ENCODE measurements around the gene MACROD2. TPM values are rescaled to one million over a fixed set of nuclear protein-coding genes. Genes with fewer than 3 reads are reported as not detected.

Gene MACROD2
- total RNA-seq, 2 donors from 2014 or later, result 0.95 to 4.2 TPM

- TF ChIP-seq CTCF (IDR thresholded peaks at IDR 0.05), result no peak
- Histone ChIP-seq H3K9me3 (no peaks in the 10 kb centered on the region), H3K36me3 (no peaks in the 10 kb centered on the region), H3K4me1 (ENCODE audit: control insufficient read depth in 1 of 2, low read depth in 2 of 2) (no peaks in the 10 kb centered on the region), H3K4me3 (no peak overlapping the region), H3K27me3 (replicated peaks; ENCODE audit: insufficient read depth) (no peaks in the 10 kb centered on the region), H3K27ac (no peak overlapping the region)
- ATAC-seq (ENCODE audit: insufficient number of reproducible peaks, low FRiP score, low read depth), result no peak
- no peak for DNase-seq (ENCODE audit: low spot score)
Observed at GRCh38 chr20:15498926-15499325, 1503.6 kb downstream of the MACROD2 start.

- ATAC-seq (ENCODE audit: insufficient number of reproducible peaks, low FRiP score, low read depth) (no peak), DNase-seq (ENCODE audit: low spot score) (no peak)
- TF ChIP-seq CTCF (IDR thresholded peaks at IDR 0.05), result no peak
- Histone ChIP-seq H3K36me3 (no peaks in the 10 kb centered on the region), H3K4me1 (ENCODE audit: control insufficient read depth in 1 of 2, low read depth in 2 of 2) (no peaks in the 10 kb centered on the region), H3K9me3 (no peaks in the 10 kb centered on the region), H3K27me3 (replicated peaks; ENCODE audit: insufficient read depth) (no peaks in the 10 kb centered on the region), H3K4me3 (no peak overlapping the region), H3K27ac (no peak overlapping the region)
Observed at GRCh38 chr20:15506311-15506710, 1511.0 kb downstream of the MACROD2 start.

GRCh38 chr20:15507151-15507550, 1511.8 kb downstream of the MACROD2 start:
- DNase-seq (ENCODE audit: low spot score) (no peak), ATAC-seq (ENCODE audit: insufficient number of reproducible peaks, low FRiP score, low read depth) (no peak)
- no peak overlapping the region for H3K4me3 ChIP-seq
- no peaks in the 10 kb centered on the region for H3K4me1 ChIP-seq (ENCODE audit: control insufficient read depth in 1 of 2, low read depth in 2 of 2)
- H3K27me3 ChIP-seq (replicated peaks; ENCODE audit: insufficient read depth), result no peaks in the 10 kb centered on the region
- no peak overlapping the region for H3K27ac ChIP-seq
- TF ChIP-seq CTCF (IDR thresholded peaks at IDR 0.05), result no peak
- no peaks in the 10 kb centered on the region for H3K36me3 ChIP-seq
- no peaks in the 10 kb centered on the region for H3K9me3 ChIP-seq

- no peak for TF ChIP-seq CTCF (IDR thresholded peaks at IDR 0.05)
- Histone ChIP-seq H3K27ac (no peak overlapping the region), H3K36me3 (no peaks in the 10 kb centered on the region), H3K27me3 (replicated peaks; ENCODE audit: insufficient read depth) (no peaks in the 10 kb centered on the region), H3K4me1 (ENCODE audit: control insufficient read depth in 1 of 2, low read depth in 2 of 2) (no peaks in the 10 kb centered on the region), H3K4me3 (no peak overlapping the region), H3K9me3 (no peaks in the 10 kb centered on the region)
- ATAC-seq (ENCODE audit: insufficient number of reproducible peaks, low FRiP score, low read depth) (no peak), DNase-seq (ENCODE audit: low spot score) (no peak)
Observed at GRCh38 chr20:15511551-15511950, 1516.2 kb downstream of the MACROD2 start.

GRCh38 chr20:15512916-15513315, 1517.6 kb downstream of the MACROD2 start:
- ATAC-seq (ENCODE audit: insufficient number of reproducible peaks, low FRiP score, low read depth) (no peak), DNase-seq (ENCODE audit: low spot score) (no peak)
- Histone ChIP-seq H3K4me3 (no peak overlapping the region), H3K27ac (no peak overlapping the region), H3K9me3 (no peaks in the 10 kb centered on the region), H3K27me3 (replicated peaks; ENCODE audit: insufficient read depth) (no peaks in the 10 kb centered on the region), H3K4me1 (ENCODE audit: control insufficient read depth in 1 of 2, low read depth in 2 of 2) (no peaks in the 10 kb centered on the region), H3K36me3 (no peaks in the 10 kb centered on the region)
- TF ChIP-seq CTCF (IDR thresholded peaks at IDR 0.05), result no peak
